ENCODE measurements around the gene ETFBKMT. TPM values are rescaled to one million over a fixed set of nuclear protein-coding genes. Genes with fewer than 3 reads are reported as not detected.

Gene ETFBKMT
- total and polyA plus RNA-seq, 8 donors, result 3.4 to 4.8 (median 3.8) TPM

GRCh38 chr12:31622038-31622437 lies 37.5 kb upstream of the ETFBKMT start:
- intact Hi-C loops (cut with DNase I), result no loop called here
- no peak overlapping the region for H3K4me3 ChIP-seq
- H3K27ac ChIP-seq, result no peak overlapping the region
- H3K27me3 ChIP-seq, result no peaks in the 10 kb centered on the region
- no peak for TF ChIP-seq CTCF (IDR thresholded peaks at IDR 0.05)
- no peaks in the 10 kb centered on the region for H3K9me3 ChIP-seq
- H3K36me3 ChIP-seq, result no peaks in the 10 kb centered on the region
- ATAC-seq (no peak), DNase-seq (no peak)
- no peaks in the 10 kb centered on the region for H3K4me1 ChIP-seq

GRCh38 chr12:31626270-31626995 lies 33.1 kb upstream of the ETFBKMT start:
- DNase-seq (no peak), ATAC-seq (no peak)
- Histone ChIP-seq H3K27ac (no peak overlapping the region), H3K4me1 (no peaks in the 10 kb centered on the region), H3K4me3 (no peak overlapping the region), H3K27me3 (no peaks in the 10 kb centered on the region), H3K9me3 (no peaks in the 10 kb centered on the region), H3K36me3 (no peaks in the 10 kb centered on the region)
- intact Hi-C loops (cut with DNase I), result no loop called here
- TF ChIP-seq CTCF (IDR thresholded peaks at IDR 0.05), result no peak

GRCh38 chr12:31627456-31628054 lies 31.9 kb upstream of the ETFBKMT start:
- Histone ChIP-seq H3K36me3 (no peaks in the 10 kb centered on the region), H3K4me3 (no peak overlapping the region), H3K9me3 (no peaks in the 10 kb centered on the region), H3K4me1 (no peaks in the 10 kb centered on the region), H3K27ac (no peak overlapping the region), H3K27me3 (no peaks in the 10 kb centered on the region)
- intact Hi-C loops (cut with DNase I), result no loop called here
- DNase-seq, result no peak
- no peak for ATAC-seq
- no peak for TF ChIP-seq CTCF (IDR thresholded peaks at IDR 0.05)

GRCh38 chr12:31629756-31630732 lies 29.4 kb upstream of the ETFBKMT start:
- no peak for ATAC-seq
- Histone ChIP-seq H3K27me3 (no peaks in the 10 kb centered on the region), H3K27ac (no peak overlapping the region), H3K4me1 (no peaks in the 10 kb centered on the region), H3K36me3 (no peaks in the 10 kb centered on the region), H3K9me3 (no peaks in the 10 kb centered on the region), H3K4me3 (no peak overlapping the region)
- TF ChIP-seq CTCF (IDR thresholded peaks at IDR 0.05), result no peak
- intact Hi-C loops (cut with DNase I), result no loop called here
- DNase-seq, result peak in 1 of 4 donors; percentile 36
